Prostate gland (tissue), 2 donors: Measurements from ENCODE around the gene LRRC8B. TPM values are rescaled to one million over a fixed set of nuclear protein-coding genes. Genes with fewer than 3 reads are reported as not detected.
"Not testable (repeated sequence)": the region's sequence is repeated elsewhere in the genome, so short reads cannot be mapped to it uniquely, and the experiment has no call there.

Experiments
- DNase-seq: peaks from one replicate; pipeline ENCODE4 v3.0.0-alpha.2; 2019; ENCODE audit warnings: low spot score
- H3K27ac ChIP-seq, 2 donors: fragments of 200-600 bp; sonication (generic); 2 replicates each; pipeline ENCODE4 v1.5.1; 2017 to 2019
- H3K27me3 ChIP-seq: fragments of 200-600 bp; sonication (generic); replicated peaks from 2 replicates; pipeline ENCODE4 v1.5.1; 2019; ENCODE audit not compliant: insufficient read depth
- H3K36me3 ChIP-seq, 2 donors: fragments of 200-600 bp; sonication (generic); 1 replicate in 1 of 2; 2 replicates in 1 of 2; pipeline versions ENCODE4 v1.5.1 to v1.8.1; 2017 to 2019
- H3K4me1 ChIP-seq: fragments of 200-600 bp; sonication (generic); replicated peaks from 2 replicates; pipeline ENCODE4 v1.5.1; 2019
- H3K4me3 ChIP-seq, 2 donors: fragments of 200-600 bp; sonication (generic); 2 replicates each; pipeline ENCODE4 v1.5.1; 2017 to 2019
- H3K9me3 ChIP-seq: fragments of 200-600 bp; sonication (generic); 2 replicates; pipeline ENCODE4 v1.5.1; 2017
- CTCF ChIP-seq, 4 experiments: fragments of 200-600 bp in 2 of 4; fragments of 450-650 bp in 2 of 4; sonication (generic) in 2 of 4; IDR thresholded peaks; 1 replicate in 3 of 4; 2 replicates in 1 of 4; pipeline ENCODE4 v1.5.1; 2016 to 2019; ENCODE audit warnings: antibody characterized with exemption in 4 of 4, mild to moderate bottlenecking in 2 of 4, moderate library complexity in 2 of 4
- POLR2A ChIP-seq: fragments of 450-650 bp; IDR thresholded peaks from one replicate; pipeline ENCODE4 v1.6.1; 2016; ENCODE audit warnings: antibody characterized with exemption, mild to moderate bottlenecking
- POLR2AphosphoS5 ChIP-seq: sonication (generic); formaldehyde crosslinking; IDR thresholded peaks from one replicate; pipeline ENCODE4 v1.6.1; 2017; ENCODE audit warnings: antibody characterized with exemption
- WGBS: methylation state at CpG from one replicate; pipeline ENCODE4 v1.1.5; 2018; 5-methylcytosine and 5-hydroxymethylcytosine counted together
- intact Hi-C: fragments of 100-400 bp; cut with DNase I; formaldehyde crosslinking; loops from one replicate; pipeline ENCODE4 v1.14.2; 2022
- total RNA-seq, 2 donors: library from RNA; depleted of rRNA; stranded (reverse); fragments of >200 nt; gene quantifications; one replicate each; pipeline ENCODE4 v1.1.0, GENCODE V29; 2016

Gene LRRC8B
- total RNA-seq, 2 donors from 2014 or later: 13.9 to 25.6 TPM

GRCh38 chr1:89499320-89499719 lies 25.3 kb upstream of the LRRC8B start:
- 41% methylated on average over 6 of the region's 6 CpGs for WGBS

DNA sequence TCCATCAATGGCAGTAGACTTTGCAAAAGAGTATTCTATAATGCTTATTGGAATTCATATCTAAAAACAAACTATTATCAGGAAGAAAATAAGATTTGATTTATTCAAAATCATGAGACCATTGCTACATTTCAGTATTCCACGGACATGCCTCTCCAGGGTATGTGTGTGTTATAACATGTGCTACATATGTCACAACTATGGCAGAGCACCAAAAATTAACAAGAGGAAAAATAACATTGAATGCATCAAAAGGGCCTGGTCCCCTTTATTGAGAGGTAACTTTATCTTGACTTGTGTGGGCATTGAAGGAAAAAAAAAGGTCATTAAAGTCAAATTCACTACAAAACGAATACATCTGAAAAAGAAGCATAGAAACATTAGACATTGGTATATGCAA lies 22.6 kb upstream of the LRRC8B start:
- no peaks in the 10 kb centered on the region for H3K27me3 ChIP-seq
- H3K4me1 ChIP-seq: no peaks in the 10 kb centered on the region
- no peaks in the 10 kb centered on the region for H3K9me3 ChIP-seq
- no peaks in the 10 kb centered on the region for H3K36me3 ChIP-seq
- no peak overlapping the region for H3K27ac ChIP-seq
- 67% methylated on average over 2 of the region's 2 CpGs for WGBS
- H3K4me3 ChIP-seq: no peak overlapping the region
- intact Hi-C loops: no loop called here
- TF ChIP-seq POLR2A (no peak), POLR2AphosphoS5 (no peak), CTCF (IDR thresholded peaks at IDR 0.05) (no peak)
- DNase-seq: no peak

More at GRCh38 chr1:89499320-89499719, 25.3 kb upstream of the LRRC8B start:
- Histone ChIP-seq H3K36me3 (no peaks in the 10 kb centered on the region), H3K27ac (no peak overlapping the region), H3K9me3 (no peaks in the 10 kb centered on the region), H3K27me3 (no peaks in the 10 kb centered on the region), H3K4me3 (no peak overlapping the region), H3K4me1 (no peaks in the 10 kb centered on the region)
- no peak for TF ChIP-seq CTCF (IDR thresholded peaks at IDR 0.05)
- TF ChIP-seq POLR2AphosphoS5: no peak
- TF ChIP-seq POLR2A: no peak
- intact Hi-C loops: no loop called here
- peak; percentile 62 for DNase-seq

GRCh38 chr1:89502895-89503294 lies 21.7 kb upstream of the LRRC8B start:
- H3K4me1 ChIP-seq: no peaks in the 10 kb centered on the region
- WGBS: 65% methylated on average over 1 of the region's 1 CpG
- TF ChIP-seq CTCF (IDR thresholded peaks at IDR 0.05) (no peak), POLR2AphosphoS5 (no peak), POLR2A (no peak)
- DNase-seq: no peak
- no peaks in the 10 kb centered on the region for H3K27me3 ChIP-seq
- H3K36me3 ChIP-seq: no peaks in the 10 kb centered on the region
- H3K27ac ChIP-seq: no peak overlapping the region
- H3K4me3 ChIP-seq: no peak overlapping the region
- no peaks in the 10 kb centered on the region for H3K9me3 ChIP-seq
- intact Hi-C loops: no loop called here

DNA sequence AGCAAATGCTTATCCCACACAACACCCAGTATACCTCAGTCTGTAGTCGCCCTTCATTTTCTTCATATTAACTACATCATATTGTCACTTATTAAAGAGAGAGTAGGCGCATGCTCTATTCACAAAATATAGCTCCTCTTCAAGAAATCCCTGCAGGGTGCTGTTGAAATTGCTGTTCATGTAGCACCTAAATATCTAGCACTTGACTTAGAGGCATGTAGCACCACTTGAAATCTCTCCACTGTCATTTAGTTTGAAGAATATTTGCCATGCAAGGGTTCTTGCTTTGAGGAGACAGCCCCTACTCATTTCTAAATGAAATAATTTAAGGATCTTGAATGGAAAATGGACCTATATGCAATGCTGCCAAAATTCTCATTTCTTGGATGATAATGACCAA lies 20.9 kb upstream of the LRRC8B start:
- Histone ChIP-seq H3K27me3 (no peaks in the 10 kb centered on the region), H3K4me1 (no peaks in the 10 kb centered on the region), H3K4me3 (no peak overlapping the region), H3K9me3 (no peaks in the 10 kb centered on the region), H3K36me3 (no peaks in the 10 kb centered on the region), H3K27ac (no peak overlapping the region)
- intact Hi-C loops: no loop called here
- no peak for DNase-seq
- WGBS: 47% methylated on average over 2 of the region's 2 CpGs
- TF ChIP-seq POLR2AphosphoS5 (no peak), POLR2A (no peak), CTCF (IDR thresholded peaks at IDR 0.05) (no peak)

- DNase-seq, H3K36me3 ChIP-seq, H3K4me3 ChIP-seq, H3K27me3 ChIP-seq, H3K4me1 ChIP-seq, intact Hi-C loops, H3K9me3 ChIP-seq, H3K27ac ChIP-seq: not testable (repeated sequence)
- WGBS: 88% methylated on average over 5 of the region's 5 CpGs
These were observed 14.6 kb upstream of the LRRC8B start for GRCh38 chr1:89510061-89510460.
